ENCODE results near the gene PPP1CC.

- no peak for TF ChIP-seq CTCF (IDR thresholded peaks at IDR 0.05; ENCODE audit: low read depth, low read length)
- no peak for TF ChIP-seq EZH2phosphoT487 (IDR thresholded peaks at IDR 0.05; ENCODE audit: low read depth)
Measured at GRCh38 chr12:110782094-110782493, 39.4 kb upstream of the PPP1CC start.

All from OCI-LY3 (cell line).